GM12865 (cell line): ENCODE results near the gene LMNA.

Experiments
- DNase-seq: peaks from one replicate; pipeline ENCODE4 v3.0.0; 2010; ENCODE audit warnings: low read depth
- H3K4me3 ChIP-seq: 2 replicates; pipeline ENCODE4 v1.5.1; 2011; ENCODE audit warnings: mild to moderate bottlenecking, low read depth, low read length, control low read depth
- CTCF ChIP-seq: IDR thresholded peaks from 2 replicates; pipeline ENCODE4 v1.5.1; 2011; ENCODE audit warnings: low read length, control low read depth, low read depth, inconsistent platforms; ENCODE audit not compliant: insufficient read depth; ENCODE audit errors: missing control alignments

LMNA gene

GRCh38 chr1:156090138-156090839, 24.2 kb upstream of the LMNA start:
- no peak for DNase-seq
- no peak for TF ChIP-seq CTCF
- H3K4me3 ChIP-seq: no peak overlapping the region

GRCh38 chr1:156090840-156091188, 23.7 kb upstream of the LMNA start:
- peak; percentile 92 for DNase-seq
- TF ChIP-seq CTCF: peak; percentile 72
- no peak overlapping the region for H3K4me3 ChIP-seq

- no peak for DNase-seq
- H3K4me3 ChIP-seq: no peak overlapping the region
- no peak for TF ChIP-seq CTCF
Measured at GRCh38 chr1:156091610-156092009, 22.9 kb upstream of the LMNA start.

- no peak for TF ChIP-seq CTCF
Measured at GRCh38 chr1:156095906-156096508, 18.5 kb upstream of the LMNA start.

GRCh38 chr1:156096640-156097391, 17.7 kb upstream of the LMNA start:
- H3K4me3 ChIP-seq: peak overlapping the region; percentile 24
- peak; percentile 99 for TF ChIP-seq CTCF
- DNase-seq: peak; percentile 97

More at GRCh38 chr1:156095906-156096508, 18.5 kb upstream of the LMNA start:
- peak; percentile 49 for DNase-seq
- peak overlapping the region; percentile 24 for H3K4me3 ChIP-seq

- DNase-seq: peak; percentile 83
- TF ChIP-seq CTCF: no peak
- H3K4me3 ChIP-seq: no peak overlapping the region
Measured at GRCh38 chr1:156097499-156098178, 16.9 kb upstream of the LMNA start.
